Mucosa of descending colon (tissue), 3 donors: Measurements from ENCODE around the gene RBFOX2. TPM values are rescaled to one million over a fixed set of nuclear protein-coding genes. Genes with fewer than 3 reads are reported as not detected.

Experiments
- ATAC-seq: fragments of 200-7000 bp; cut with Tn5 transposase; one replicate; pipeline ENCODE4 v1.9.1; 2020; ENCODE audit warnings: mild to moderate bottlenecking, moderate library complexity
- DNase-seq, 3 donors: peaks; one replicate each; pipeline ENCODE4 v3.0.0-alpha.2; 2020
- H3K36me3 ChIP-seq: fragments of 200-600 bp; one replicate; pipeline ENCODE4 v1.8.0; 2021; ENCODE audit warnings: low read depth, mild to moderate bottlenecking
- H3K4me1 ChIP-seq: fragments of 200-600 bp; one replicate; pipeline ENCODE4 v1.8.0; 2021; ENCODE audit warnings: low read depth, mild to moderate bottlenecking
- H3K4me3 ChIP-seq: fragments of 200-600 bp; one replicate; pipeline ENCODE4 v1.8.0; 2021; ENCODE audit warnings: mild to moderate bottlenecking
- H3K9me3 ChIP-seq: fragments of 200-600 bp; one replicate; pipeline ENCODE4 v1.8.0; 2021; ENCODE audit warnings: mild to moderate bottlenecking
- CTCF ChIP-seq: fragments of 200-600 bp; IDR thresholded peaks from one replicate; pipeline ENCODE4 v1.8.0; 2022; ENCODE audit warnings: antibody characterized with exemption, mild to moderate bottlenecking
- intact Hi-C, 2 donors: fragments of 100-400 bp; cut with DNase I in 1 of 2; cut with micrococcal nuclease in 1 of 2; formaldehyde crosslinking; loops; one replicate each; pipeline versions ENCODE4 v1.11.0 to v1.11.1; 2022; cut with DNase I, micrococcal nuclease
- total RNA-seq, 3 donors: library from RNA; stranded (reverse); fragmentation: NEBNext Ultra II Directional in 2 of 3; extraction: Animal tissue kit (Norgen Biotek cat#: 25700) in 2 of 3; gene quantifications; one replicate each; pipeline versions ENCODE4 v1.2.1 to v1.2.4, GENCODE V29; 2021 to 2023
- donor health status: DM: no; HTN: no; CAD: no; lungs with moderate emphysema.
- donor health status: DM: no; HTN: no; CAD: no.
- donor health status: DM: no; HTN: yes; CAD: no.

RBFOX2 gene
- total RNA-seq, 3 donors from 2014 or later, result 46.0 to 141 (median 46.2) TPM

- H3K36me3 ChIP-seq, result no peaks in the 10 kb centered on the region
- intact Hi-C loops, result no loop called here
- ATAC-seq (no peak), DNase-seq (no peak)
- H3K4me1 ChIP-seq, result peaks cover 16% of the 10 kb centered on the region
- no peaks in the 10 kb centered on the region for H3K9me3 ChIP-seq
- no peak overlapping the region for H3K4me3 ChIP-seq
- TF ChIP-seq CTCF, result no peak
Measured at GRCh38 chr22:35918456-35918855, 110.2 kb downstream of the RBFOX2 start.

- Histone ChIP-seq H3K4me3 (no peak overlapping the region), H3K9me3 (no peaks in the 10 kb centered on the region), H3K4me1 (peaks cover 15% of the 10 kb centered on the region), H3K36me3 (no peaks in the 10 kb centered on the region)
- DNase-seq, result no peak
- TF ChIP-seq CTCF, result no peak
- intact Hi-C loops, result no loop called here
- no peak for ATAC-seq
Measured at GRCh38 chr22:35917651-35918050, 111.0 kb downstream of the RBFOX2 start.

GRCh38 chr22:35915477-35916013 is 113.1 kb downstream of the RBFOX2 start:
- H3K4me3 ChIP-seq, result no peak overlapping the region
- no peaks in the 10 kb centered on the region for H3K36me3 ChIP-seq
- no peak for TF ChIP-seq CTCF
- H3K9me3 ChIP-seq, result no peaks in the 10 kb centered on the region
- no peak for DNase-seq
- ATAC-seq, result peak; percentile 55
- intact Hi-C loops, result no loop called here
- peaks cover 10% of the 10 kb centered on the region for H3K4me1 ChIP-seq

- H3K36me3 ChIP-seq, result no peaks in the 10 kb centered on the region
- H3K4me1 ChIP-seq, result peaks cover 10% of the 10 kb centered on the region
- TF ChIP-seq CTCF, result no peak
- no peaks in the 10 kb centered on the region for H3K9me3 ChIP-seq
- intact Hi-C loops, result no loop called here
- ATAC-seq, result peak; percentile 98
- peak in 1 of 3 donors; percentile 82 for DNase-seq
- no peak overlapping the region for H3K4me3 ChIP-seq
Measured at GRCh38 chr22:35914665-35915476, 113.8 kb downstream of the RBFOX2 start.

- peaks cover 10% of the 10 kb centered on the region for H3K4me1 ChIP-seq
- no peak for TF ChIP-seq CTCF
Measured at GRCh38 chr22:35914357-35914664, 114.3 kb downstream of the RBFOX2 start.

More at GRCh38 chr22:35914357-35914664, 114.3 kb downstream of the RBFOX2 start:
- H3K36me3 ChIP-seq, result no peaks in the 10 kb centered on the region
- DNase-seq (no peak), ATAC-seq (no peak)
- no peak overlapping the region for H3K4me3 ChIP-seq
- H3K9me3 ChIP-seq, result no peaks in the 10 kb centered on the region
- intact Hi-C loops, result no loop called here
